HCT116 (cell line): Measurements from ENCODE around the gene PDE4D.

Experiments
- CTCF ChIP-seq, 3 experiments: fragments of 200-600 bp in 1 of 3; sonication (generic) in 1 of 3; IDR thresholded peaks in 2 of 3; conservative IDR thresholded peaks in 1 of 3; 2 replicates each; pipeline ENCODE4 v1.5.1; 2012 to 2017; ENCODE audit warnings: low read depth in 2 of 3, low read length in 2 of 3, antibody characterized with exemption in 1 of 3, borderline replicate concordance in 1 of 3, control low read depth in 1 of 3, mild to moderate bottlenecking in 1 of 3, mixed read lengths in 1 of 3, mixed run types in 1 of 3, moderate library complexity in 1 of 3; ENCODE audit not compliant: insufficient read depth in 1 of 3
- EZH2 ChIP-seq: fragments of 200-600 bp; sonication (generic); IDR thresholded peaks from 2 replicates; pipeline ENCODE4 v1.6.1; 2017; ENCODE audit warnings: antibody characterized with exemption, mixed run types
- TCF7L2 ChIP-seq: IDR thresholded peaks from 2 replicates; pipeline ENCODE4 v1.7.0; 2011; ENCODE audit warnings: borderline replicate concordance, inconsistent platforms; ENCODE audit not compliant: insufficient read depth, insufficient read length; ENCODE audit errors: extremely low read depth

GRCh38 chr5:59179704-59180103 lies 713.8 kb downstream of the PDE4D start:
- no peak for TF ChIP-seq TCF7L2
- no peak for TF ChIP-seq CTCF (IDR thresholded peaks at IDR 0.05 in 2 of 3, conservative IDR thresholded peaks at IDR 0.05 in 1 of 3; ENCODE audit: borderline replicate concordance in 1 of 3, insufficient read depth in 1 of 3, low read depth in 2 of 3, low read length in 2 of 3)
- no peak for TF ChIP-seq EZH2
